Cerebellar cortex (tissue), 1 donor: Measurements from ENCODE around the gene SERPINB3.
"Not testable (repeated sequence)": the region's sequence is repeated elsewhere in the genome, so short reads cannot be mapped to it uniquely, and the experiment has no call there.

Experiments
- DNase-seq: peaks from one replicate; pipeline ENCODE4 v3.0.0-alpha.2; 2015; ENCODE audit warnings: low spot score

The SERPINB3 gene

DNA sequence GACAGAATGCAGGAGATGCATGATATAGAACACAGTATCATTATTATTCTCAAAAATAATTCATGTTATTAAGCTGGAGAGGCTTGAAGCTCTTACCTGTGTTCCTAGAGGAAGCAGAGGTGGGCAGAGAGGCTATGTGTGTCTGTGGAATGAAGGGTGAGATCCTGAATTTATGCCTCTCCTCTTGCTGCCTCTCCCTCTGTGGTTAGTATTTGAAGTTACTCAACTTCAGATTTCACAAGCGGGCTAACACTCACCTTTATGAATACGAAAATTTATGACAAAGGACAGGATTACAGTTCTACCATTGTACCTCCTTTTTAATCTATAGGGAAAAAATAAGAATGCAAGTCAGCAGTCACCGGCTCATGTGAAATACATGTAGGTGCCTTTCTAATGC is at the start of gene SERPINB3:
Gene SERPINB3 (minus strand): TSS at position 144 of the 400 bp plus-strand sequence. CDS start 677 bp downstream, outside the sequence.
- DNase-seq: not testable (repeated sequence)

DNA sequence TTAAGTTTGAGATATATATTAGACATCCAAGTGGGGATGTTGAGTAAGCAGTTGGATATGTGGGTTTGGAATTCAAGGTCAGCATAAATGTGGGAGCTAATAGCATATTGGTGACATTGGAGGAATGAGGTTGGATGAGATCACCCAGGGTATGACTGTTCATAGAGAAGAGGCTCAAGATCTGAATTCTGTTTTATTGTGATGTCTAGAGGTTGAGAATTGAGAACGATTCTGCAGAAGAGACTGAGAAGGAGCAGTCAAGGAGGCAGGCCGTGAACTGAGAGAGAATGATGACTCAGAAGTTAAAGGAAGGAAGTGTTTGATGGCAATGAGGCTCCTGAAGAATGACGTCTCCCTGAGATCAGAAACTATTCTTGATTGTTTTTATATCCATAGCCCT is 47.0 kb upstream of the SERPINB3 start:
- DNase-seq: no peak

DNA sequence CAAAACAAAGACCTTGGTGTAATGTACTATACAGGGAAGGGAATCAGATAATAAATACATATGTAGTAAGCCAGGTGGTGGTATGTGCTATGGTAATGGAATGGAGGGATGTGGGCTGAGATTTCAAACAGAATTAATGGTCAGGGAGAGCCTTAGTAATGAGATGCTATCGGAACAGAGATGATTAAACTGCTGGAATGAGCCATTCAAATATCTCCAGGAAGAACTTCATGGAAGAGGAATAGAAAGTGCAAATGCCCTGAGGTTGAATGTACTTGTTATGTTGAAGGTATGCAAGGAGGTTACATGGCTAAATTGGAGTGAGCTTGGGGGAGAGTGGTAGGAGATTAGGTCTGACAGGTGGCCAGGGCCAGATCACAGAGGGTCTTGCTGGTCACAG is 46.1 kb upstream of the SERPINB3 start:
- no peak for DNase-seq

DNA sequence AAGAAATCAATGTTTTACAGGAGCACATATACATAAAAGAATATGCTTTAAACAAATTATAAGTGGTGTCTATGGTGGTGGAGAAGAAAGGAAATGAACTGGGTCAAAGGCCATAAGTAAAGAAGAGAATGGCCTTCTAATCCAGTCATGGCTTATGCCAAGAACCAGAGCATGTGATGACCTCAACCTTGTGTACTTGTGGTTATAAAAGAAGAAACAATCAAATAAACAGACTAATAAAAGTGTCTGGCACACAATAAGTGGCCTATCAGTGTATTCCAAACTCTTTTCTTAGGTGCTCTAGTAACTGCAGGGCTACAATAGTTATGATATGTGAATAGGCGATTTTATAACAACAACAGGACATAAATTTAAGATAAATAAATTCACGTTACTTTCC is 43.7 kb upstream of the SERPINB3 start:
- DNase-seq: no peak

DNA sequence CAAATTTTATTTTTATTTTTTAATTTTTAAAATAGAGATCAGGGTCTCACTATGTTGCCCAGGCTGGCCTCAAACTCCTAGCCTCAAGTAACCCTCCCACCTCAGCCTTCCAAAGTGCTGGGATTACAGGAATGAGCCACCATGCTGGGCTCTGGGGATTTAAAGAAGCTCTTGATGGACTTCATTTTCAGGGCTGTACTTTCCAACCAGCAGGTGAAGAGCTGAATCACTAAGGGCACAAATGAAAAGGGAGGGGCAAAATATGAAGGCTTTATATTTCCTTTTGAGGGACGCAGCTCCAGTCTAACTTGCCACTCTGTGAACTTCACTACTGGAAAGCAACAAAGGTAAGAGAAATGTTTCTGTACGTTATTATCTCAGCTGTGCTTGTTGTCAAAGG is 41.0 kb upstream of the SERPINB3 start, which contains the start of gene SERPINB11:
Gene SERPINB11 (plus strand): TSS at position 301 of the 400 bp plus-strand sequence. CDS start 7,234 bp downstream, outside the sequence.
- no peak for DNase-seq

DNA sequence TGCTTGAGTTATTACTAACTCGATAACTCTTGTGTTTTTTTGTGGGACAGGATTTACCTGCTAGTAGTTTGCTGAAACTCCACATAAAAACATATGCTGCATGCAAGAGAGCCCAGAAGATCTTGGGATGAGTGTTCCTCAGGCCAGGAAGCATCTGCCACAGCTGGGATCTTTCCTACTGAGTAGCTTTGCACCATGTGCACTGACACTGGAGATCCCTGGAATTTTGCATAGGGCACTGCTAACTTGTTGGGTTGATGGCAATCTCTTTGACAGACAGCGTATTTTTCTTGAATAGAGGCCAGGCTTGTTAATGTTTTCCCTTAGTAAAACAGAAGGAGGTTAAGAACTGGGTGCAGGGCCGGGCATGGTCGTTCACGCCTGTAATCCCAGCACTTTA is 40.3 kb upstream of the SERPINB3 start:
- DNase-seq: no peak

DNA sequence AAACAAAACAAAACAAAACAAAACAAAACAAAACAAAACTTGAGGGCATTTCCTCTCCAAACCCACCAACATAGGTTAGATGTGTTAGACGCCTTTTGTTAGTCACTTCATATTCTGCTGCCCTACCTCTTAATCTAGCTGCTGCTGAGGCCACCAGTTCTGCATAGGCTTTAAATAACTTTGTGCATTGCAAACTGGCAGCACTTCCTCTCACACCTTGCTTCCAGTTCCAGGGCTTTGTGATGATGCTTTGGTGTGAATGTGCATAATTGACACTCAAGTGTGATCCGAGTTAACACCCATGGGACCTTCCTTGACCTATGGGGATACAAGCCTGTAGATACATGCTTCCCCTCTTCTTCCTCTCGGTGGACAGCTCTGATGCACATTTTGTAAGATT is 38.8 kb upstream of the SERPINB3 start:
- no peak for DNase-seq

DNA sequence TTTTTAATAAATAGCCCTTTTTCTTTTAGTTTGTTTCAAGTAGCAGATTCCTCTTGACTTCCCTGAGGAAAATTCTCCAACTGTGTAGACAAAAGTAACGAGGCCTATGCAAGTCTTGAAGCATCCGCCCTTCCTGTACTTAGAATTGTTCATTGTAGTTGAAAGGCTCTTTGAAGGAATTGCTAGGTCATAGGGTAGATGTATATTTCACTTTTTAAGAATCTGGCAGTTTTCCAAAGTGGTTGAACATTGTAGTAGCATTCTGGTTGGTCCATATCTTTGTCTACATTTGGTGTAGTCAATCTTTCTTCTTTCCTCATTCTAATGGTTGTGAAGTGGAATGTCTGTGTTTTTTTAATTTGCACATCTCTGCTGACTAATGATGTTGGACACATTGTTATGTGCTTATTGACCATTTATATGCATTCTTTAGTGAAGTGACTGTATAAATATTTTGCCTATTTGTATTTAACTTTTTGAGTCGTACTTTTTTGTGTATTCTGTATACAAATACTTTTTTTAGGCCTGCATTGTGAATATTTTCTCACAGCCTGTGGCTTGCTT is 35.5 kb upstream of the SERPINB3 start:
- no peak for DNase-seq

DNA sequence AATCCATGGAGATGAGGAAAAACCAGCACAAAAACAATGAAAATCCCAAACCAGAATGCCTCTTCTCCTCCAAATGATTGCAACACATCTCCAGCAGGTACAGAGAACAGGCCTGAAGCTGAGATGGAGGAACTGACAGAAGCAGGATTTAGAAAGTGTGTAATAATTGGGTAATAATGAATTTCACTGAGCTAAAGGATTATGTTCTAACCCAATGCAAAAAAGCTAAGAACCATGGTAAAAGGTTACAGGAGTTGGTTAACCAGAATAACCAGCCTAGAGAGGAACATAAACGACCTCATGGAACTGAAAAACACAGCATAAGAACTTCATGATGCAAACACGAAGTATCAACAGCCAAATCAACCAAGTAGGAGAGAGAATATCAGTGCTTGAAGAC is 27.4 kb upstream of the SERPINB3 start:
- DNase-seq: no peak

DNA sequence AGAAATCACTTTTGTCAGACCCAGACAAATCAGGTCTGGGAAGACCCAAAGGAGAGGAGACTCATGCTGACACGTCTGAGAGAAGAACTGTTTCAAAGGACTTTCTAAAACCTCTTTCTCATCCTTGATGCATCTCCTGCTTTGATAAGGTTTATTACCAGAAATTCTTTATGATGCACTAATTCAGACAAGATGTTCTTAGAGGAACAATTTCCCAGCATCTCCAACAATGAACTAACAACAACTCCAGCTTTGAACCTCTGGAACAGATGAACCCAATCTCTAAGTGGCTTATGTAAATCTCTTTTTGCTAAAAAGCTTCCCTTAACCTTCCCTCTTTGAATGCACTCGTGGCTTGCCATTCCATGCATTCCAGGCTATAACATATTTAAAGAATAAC is 25.2 kb upstream of the SERPINB3 start:
- DNase-seq: no peak

DNA sequence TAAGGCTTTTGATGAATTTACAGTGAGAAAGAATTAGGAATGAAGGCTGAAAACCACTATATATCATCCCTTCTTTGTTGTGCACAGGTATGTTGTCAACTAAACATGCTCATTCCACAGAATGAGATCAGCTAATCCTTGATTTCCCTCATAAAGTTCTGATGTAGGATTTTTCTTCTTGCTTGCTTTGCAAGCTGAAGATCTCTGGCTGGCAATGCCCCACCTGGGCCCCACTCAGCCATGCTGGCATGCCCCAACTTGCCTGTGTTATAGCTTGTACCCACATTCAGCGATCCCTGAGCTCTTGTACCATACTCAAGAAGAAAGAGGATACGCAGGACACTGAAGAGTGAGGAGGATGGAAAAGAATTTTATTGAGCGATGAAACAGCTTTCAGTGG is 23.0 kb upstream of the SERPINB3 start:
- no peak for DNase-seq

DNA sequence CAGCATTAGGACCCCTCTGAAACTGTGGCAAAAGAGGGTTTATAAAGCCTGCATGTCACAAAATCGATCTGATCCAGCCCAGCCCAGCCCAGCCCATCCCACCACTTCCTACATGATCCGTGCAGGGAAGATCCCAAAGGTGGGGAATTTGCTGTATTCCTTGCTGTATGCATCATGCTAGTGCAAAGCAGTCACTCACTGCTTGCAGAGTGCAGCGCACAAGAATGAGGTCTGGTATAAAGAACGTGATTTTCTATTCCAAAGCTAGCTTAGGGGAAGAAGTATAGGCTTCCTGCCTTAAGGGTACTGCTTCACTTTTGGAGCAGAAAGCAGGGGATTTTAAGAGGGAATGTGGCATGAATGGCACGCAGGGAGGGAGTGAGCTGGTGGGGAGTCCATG is 22.2 kb upstream of the SERPINB3 start:
- no peak for DNase-seq

DNA sequence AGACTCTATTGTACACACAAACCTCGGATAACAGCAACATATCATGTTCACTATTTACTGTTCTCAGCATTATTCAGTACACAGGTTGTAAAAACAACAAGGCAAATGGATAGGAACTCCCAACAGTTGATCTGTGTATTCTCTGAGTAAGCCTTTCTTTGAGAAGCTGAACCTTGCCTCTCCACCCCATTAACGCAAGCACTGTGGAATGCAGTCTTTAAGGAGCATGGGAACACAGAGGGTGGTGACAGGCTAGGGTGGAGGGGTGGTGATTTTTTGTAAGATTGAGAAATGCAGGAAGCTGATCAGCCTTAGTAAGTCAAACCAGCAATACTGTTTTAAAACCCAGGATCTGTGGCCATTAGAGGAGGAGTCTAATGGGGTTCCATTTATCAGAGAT is 21.5 kb upstream of the SERPINB3 start:
- no peak for DNase-seq

DNA sequence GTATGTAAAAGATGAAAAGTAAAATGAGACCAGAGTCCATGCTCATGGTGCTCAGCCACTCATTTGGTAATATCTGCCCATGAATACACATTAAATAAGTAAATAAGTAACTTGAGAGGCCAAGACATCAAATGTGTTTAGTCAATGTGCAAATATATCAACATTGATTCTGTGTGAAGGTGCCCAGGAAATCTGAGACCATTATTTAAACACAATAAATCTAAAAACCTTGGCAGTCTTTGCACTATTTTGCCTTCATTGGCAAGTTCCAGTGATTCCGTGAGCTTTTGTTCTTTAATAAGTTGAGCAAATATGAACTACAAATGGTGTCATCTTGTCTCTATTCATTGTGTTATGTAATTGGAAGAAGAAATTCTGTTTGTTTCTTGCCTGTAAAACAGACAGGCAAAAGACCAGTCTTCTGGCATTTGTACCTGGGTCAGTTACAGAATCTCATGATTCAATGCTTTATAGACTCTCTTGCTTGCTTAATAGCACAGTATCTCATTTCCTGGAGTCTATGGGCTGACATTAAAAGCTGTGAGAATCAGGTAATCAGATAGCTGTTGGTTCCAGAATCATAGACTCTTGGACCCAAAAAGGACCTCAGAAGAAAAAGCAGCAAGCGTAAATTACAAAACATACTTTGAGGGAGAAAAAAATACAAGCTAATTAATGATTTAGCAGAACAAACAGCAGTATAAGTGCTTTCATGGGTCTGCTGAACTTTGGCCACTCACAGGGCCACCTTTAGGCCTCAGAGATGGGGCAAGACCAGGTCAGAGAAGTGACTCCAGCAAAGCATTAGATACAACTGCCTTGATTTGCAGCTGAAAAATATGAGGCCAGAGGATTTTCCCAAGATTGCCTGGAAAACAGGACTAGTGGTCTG is 20.0 kb upstream of the SERPINB3 start:
- DNase-seq: no peak

DNA sequence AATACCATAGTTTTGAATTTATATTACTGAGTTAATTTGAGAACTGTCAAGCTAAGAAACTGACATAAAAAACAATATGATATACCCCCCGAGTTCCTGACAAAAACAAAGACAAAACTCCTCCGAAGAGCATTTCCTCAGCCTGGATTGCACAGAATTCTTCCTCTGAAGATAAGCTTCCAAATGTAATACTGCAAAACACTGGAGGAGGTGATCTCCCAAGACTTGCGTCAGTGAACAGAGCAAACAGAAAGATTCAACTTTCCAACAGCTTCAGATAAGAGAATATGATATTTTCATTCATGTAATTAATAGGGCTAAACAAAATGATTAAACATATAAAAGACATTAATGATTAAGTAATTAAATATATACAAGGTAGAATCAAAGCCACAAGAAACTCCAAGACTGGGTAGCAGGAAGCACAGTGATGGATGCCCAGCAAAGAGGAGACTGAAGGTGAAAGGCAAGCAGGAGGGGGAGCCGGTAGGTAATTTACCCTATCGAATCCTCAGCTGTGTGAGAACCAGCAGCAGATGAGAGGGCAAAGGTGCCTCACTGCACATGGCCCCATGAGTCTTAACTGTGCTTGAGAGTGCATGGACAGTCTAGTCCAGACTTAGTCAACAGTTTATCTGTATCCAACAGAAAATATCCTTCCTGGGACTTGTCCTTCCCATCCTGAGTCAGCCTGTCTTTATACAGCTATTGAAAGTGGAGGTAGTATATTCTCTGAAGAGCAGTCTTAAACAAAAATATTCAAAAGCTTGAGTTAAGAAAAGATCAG is 18.3 kb upstream of the SERPINB3 start:
- DNase-seq: no peak

DNA sequence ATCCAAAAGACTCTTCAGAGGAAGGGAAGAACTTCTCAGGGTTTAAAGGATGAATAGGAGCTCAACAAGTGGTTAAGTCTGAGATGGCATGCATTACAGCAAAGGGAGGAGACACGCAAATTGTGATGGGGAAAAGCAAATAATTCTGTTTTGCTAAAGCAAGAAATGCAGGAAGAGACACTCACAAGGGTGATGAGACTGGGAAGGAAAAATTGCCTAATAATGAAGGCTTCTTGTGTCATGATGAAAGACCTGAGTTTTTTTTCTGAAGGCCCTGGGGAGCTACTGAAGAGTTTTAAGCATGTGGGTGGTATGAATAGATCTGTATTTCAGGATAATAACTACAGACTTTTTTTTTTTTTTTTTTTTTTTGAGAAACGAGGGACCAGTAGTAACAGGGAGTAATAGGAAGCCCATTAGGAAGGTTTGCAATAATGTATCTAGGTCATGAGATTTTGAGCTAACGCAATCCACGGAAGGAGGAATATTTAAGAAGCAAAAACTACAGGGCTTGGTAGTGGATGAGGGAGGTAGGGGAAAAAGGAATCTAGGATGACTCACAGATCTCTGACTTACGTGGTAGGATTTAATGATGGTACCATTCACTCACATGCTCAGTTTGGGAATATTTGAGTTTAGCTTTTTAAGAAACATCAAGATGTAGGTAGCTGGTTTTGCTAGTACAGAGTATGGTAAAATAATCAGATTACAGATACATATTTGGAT is 16.0 kb upstream of the SERPINB3 start:
- no peak for DNase-seq

DNA sequence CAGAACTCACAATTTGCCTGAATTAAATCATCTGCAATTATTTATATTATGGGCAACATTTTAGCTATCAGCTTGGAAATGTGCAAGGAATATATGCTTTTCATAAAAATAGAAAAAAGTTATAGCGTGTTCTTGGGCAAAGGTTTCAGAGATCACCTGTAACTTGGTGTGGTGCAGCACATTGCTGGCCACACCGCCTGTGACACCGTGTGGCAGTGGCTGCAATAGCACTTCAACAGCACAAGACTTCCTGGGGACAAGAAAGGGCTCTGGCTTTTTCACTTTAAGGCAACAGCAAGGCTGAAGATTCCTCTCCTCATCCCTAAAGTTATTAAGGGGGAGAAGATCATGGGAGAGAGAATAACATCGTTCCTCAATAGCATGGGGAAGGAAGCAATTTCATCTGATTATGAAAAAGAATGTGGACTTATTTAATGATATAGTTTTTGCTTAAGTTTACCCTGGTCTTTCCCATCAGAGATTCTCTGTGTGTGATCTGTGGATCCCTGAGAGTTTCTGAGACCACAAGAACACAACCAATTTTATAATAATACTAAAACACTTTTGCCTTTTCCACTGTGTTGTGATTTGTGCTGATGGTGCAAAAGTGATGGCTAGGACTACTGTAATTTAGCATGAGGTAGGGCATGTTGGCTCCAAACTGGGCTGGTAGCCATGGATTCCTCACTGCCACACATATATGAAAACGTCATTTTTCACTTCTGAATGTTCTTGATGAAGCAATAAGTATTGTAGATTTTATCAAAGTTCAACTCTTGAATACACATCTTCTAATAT is 15.0 kb upstream of the SERPINB3 start:
- DNase-seq: no peak

DNA sequence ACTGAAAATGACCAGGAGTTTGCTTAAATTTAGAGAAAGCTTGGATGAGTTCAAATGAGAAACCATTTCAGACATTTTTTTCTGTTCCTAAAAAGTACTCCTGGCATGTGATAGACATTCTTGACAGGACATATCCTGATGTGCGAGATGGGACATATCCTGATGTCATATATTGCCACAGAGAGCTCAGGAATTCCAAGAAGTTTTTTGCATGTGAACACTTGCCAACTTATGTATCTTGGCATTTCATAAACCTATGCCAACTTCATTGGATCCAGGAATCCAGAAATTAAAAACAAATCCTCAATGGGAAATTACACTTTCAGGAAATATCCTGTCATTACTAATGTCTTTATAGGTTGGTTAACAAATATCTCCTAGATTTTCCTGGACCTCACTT is 2.9 kb upstream of the SERPINB3 start:
- DNase-seq: no peak

DNA sequence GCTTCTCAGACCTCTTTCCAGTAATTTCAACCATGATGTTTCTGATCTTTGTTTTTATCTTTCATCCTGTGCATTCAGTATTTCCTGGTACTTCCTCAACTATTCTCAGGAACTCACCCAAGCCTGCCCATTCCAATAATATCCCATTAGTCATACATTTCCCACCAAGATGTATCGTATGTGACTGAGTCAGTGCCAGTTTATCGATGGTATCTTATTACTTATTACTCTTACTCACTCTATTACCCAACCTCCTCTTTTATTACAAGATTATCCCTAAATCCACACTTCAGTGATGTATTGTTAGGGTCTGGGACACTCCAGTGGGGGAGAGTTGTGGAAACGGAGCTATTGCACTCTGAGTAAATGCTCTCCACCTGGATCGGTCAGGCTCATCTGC is 2.8 kb downstream of the SERPINB3 start:
- DNase-seq: not testable (repeated sequence)

DNA sequence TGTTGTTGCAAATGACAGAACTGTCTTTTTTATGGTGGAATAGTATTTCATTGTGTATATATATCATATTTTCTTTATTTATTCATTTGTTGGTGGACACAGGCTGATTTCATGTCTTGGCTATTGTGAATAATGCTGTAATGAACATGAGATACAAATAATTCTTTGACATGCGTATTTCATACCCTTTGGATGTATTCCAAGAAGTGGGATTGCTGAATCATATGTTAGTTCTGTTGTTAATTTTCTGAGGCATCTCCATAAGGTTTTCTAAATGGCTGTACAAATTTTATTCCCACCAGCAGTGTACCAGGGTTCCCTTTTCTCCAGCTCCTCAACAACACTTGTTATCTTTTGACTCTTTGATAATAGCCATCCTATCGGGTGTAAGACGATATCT is 11.4 kb downstream of the SERPINB3 start:
- DNase-seq: not testable (repeated sequence)

DNA sequence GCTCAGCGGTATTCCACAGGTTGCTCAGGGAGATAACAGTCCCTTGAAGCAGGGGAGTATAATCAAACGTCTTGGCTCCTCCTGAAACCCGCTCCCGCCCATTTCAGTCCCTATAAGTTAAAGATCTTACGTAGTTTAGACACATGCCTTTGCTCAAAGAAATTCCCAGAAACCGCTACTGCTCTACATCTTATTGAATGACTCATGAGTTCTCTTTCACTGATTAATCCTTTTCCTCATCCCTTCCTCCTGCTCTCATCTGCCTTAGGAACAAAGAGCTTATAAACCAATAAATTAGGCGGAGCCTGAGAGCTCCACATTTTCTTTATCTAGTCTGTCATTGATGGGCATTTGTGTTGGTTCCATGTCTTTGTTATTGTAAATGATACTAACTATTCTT is 13.5 kb downstream of the SERPINB3 start:
- DNase-seq: no peak
